PFSK-1 (cell line): ENCODE data around the gene ATG16L2.

ENCODE experiments used
- FOXP2 ChIP-seq: optimal IDR thresholded peaks from 2 replicates; pipeline ENCODE3; 2011; ENCODE audit warnings: borderline replicate concordance, control low read depth, inconsistent platforms; ENCODE audit not compliant: insufficient read depth; ENCODE audit errors: extremely low read length, extremely low read depth
- POLR2AphosphoS5 ChIP-seq: IDR thresholded peaks from 2 replicates; pipeline ENCODE4 v1.6.1; 2012; ENCODE audit warnings: low read depth, mild to moderate bottlenecking, control low read depth, low read length, moderate library complexity
- SIN3A ChIP-seq: IDR thresholded peaks from 2 replicates; pipeline ENCODE4 v1.6.1; 2012; ENCODE audit warnings: mild to moderate bottlenecking, low read length, moderate library complexity, borderline replicate concordance; ENCODE audit not compliant: insufficient read depth
- TAF1 ChIP-seq: IDR thresholded peaks from 2 replicates; pipeline ENCODE4 v1.6.1; 2012; ENCODE audit warnings: low read length, control low read depth, borderline replicate concordance; ENCODE audit not compliant: insufficient read depth
- TF ChIP-seq, protein P1 (sequence below), 2 experiments: IDR thresholded peaks; 2 replicates each; pipeline versions ENCODE4 v1.6.1 to v1.8.0; 2011 to 2012; ENCODE audit warnings: low read depth in 2 of 2, low read length in 2 of 2, control low read depth in 1 of 2, inconsistent platforms in 1 of 2, mild to moderate bottlenecking in 1 of 2, moderate library complexity in 1 of 2; ENCODE audit not compliant: insufficient read depth in 1 of 2

ATG16L2 gene

DNA sequence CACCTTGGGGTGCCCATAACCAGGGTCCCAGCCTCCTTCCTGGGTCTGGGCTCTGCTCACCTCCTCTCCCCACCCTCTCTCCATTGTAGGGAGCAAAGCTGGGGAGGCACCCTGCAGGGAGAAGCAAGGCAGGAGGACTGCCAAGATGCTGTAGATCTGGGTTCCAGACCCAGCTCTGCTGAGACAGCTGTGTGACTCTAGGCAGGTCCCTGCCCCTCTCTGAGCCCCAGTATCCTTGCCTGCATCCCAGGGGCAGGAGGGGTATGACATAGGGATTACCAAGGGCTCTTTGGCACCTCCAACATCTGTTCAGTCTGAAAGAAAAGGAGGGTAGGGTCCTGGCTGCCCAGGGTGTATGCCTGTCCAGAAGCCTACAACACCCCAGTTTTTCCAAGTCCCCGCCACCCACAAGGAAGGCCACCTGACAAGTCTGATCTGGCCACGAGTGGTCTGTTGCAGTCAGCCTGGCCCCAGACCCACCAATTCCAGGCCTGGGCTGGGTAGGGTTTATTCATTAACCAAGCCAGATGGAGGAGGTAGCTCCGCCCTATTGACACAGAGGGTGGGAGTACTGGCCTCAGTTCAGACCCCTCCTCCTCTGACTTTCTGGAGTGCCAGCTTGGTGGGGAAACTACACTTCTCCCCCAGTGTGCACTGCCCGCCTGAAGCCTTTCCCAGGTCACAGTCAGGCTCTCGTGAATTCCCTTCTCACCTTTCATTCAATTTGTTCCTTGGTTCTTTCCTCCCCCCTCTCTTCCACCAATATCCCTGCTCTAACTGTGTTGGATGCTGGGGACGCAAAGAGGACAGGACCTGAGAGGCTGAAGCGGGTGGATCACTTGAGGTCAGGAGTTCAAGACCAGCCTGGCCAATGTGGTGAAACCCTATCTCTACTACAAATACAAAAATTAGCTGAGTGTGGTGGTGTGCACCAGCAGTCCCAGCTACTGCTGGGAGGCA lies 35.4 kb upstream of the ATG16L2 start:
- TF ChIP-seq, protein P1, sequence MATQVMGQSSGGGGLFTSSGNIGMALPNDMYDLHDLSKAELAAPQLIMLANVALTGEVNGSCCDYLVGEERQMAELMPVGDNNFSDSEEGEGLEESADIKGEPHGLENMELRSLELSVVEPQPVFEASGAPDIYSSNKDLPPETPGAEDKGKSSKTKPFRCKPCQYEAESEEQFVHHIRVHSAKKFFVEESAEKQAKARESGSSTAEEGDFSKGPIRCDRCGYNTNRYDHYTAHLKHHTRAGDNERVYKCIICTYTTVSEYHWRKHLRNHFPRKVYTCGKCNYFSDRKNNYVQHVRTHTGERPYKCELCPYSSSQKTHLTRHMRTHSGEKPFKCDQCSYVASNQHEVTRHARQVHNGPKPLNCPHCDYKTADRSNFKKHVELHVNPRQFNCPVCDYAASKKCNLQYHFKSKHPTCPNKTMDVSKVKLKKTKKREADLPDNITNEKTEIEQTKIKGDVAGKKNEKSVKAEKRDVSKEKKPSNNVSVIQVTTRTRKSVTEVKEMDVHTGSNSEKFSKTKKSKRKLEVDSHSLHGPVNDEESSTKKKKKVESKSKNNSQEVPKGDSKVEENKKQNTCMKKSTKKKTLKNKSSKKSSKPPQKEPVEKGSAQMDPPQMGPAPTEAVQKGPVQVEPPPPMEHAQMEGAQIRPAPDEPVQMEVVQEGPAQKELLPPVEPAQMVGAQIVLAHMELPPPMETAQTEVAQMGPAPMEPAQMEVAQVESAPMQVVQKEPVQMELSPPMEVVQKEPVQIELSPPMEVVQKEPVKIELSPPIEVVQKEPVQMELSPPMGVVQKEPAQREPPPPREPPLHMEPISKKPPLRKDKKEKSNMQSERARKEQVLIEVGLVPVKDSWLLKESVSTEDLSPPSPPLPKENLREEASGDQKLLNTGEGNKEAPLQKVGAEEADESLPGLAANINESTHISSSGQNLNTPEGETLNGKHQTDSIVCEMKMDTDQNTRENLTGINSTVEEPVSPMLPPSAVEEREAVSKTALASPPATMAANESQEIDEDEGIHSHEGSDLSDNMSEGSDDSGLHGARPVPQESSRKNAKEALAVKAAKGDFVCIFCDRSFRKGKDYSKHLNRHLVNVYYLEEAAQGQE (IDR thresholded peaks at IDR 0.05; ENCODE audit: insufficient read depth in 1 of 2, low read depth in 2 of 2, low read length in 2 of 2) = no peak
- TF ChIP-seq FOXP2 (no peak), POLR2AphosphoS5 (no peak), TAF1 (no peak), SIN3A (no peak)

DNA sequence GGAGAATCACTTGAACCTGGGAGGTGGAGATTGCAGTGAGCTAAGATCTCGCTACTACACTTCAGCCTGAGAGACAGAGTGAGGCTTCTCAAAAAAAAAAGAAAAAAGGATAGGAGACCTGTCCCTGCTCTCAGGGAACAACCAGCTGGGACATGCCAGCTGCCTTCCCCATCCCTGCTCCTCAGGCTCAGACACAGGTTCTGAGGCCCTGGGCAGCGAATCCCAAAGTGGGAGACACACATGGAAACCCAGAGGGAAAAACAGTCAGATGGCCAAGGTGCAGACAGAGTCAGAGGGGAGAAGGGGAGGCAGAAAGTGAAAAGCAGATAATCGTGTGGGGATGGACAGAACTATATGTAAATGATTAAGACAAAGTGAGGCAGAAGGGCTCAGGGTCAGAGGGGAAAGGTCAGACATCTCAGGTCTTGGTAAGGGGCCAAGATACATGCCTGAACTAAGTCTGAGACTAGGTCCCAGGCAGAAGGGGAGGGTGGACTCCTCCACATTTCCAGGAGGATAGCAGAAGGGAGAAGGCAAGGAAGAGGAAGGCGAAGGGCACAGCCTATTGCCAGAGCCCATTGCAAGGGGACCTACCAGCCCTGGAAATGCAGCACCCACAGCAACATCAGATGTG lies 34.6 kb upstream of the ATG16L2 start:
- no peak for TF ChIP-seq POLR2AphosphoS5
- no peak for TF ChIP-seq TAF1
- TF ChIP-seq SIN3A = no peak
- no peak for TF ChIP-seq FOXP2
- TF ChIP-seq, protein P1 (IDR thresholded peaks at IDR 0.05; ENCODE audit: insufficient read depth in 1 of 2, low read depth in 2 of 2, low read length in 2 of 2) = no peak

DNA sequence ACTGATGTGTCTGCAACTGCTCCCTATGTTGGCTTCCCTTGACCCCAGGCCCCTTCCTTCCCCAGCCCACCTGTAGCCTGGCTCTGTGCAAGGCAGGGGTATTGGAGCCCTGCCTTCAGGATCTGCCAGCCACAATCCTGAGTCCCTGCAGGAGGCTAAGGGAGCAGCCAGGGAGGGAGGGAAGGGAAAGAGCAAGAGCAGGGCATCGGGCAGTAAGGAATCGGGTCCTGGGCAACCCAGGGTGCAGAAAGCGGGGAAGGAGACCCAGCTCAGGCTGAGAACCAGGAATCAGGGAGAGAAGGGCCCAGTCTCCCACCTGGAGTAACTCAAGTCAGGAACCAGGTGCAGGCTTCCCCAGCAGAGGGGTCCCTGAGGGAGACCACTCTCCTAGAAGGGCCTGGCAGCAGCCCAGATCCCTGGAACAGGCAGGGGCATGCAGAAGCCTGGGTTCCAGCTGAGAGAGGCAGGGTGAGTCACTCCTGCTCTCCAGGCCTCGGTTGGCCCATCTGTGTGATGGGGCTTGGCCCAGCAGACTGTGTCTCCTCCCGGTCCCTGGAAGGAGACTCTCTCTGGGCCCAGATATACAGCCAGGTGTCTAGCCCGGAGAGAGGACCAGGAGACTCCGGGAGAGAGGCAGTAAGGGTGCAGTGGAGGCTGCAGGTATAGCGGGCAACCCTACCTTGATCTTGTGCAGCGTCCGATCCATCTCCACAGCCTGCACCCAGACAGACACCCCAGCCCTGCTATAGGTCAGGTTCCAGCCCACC lies 33.7 kb upstream of the ATG16L2 start:
- TF ChIP-seq, protein P1 (IDR thresholded peaks at IDR 0.05; ENCODE audit: insufficient read depth in 1 of 2, low read depth in 2 of 2, low read length in 2 of 2) = no peak
- TF ChIP-seq POLR2AphosphoS5 = no peak
- TF ChIP-seq FOXP2 = no peak

DNA sequence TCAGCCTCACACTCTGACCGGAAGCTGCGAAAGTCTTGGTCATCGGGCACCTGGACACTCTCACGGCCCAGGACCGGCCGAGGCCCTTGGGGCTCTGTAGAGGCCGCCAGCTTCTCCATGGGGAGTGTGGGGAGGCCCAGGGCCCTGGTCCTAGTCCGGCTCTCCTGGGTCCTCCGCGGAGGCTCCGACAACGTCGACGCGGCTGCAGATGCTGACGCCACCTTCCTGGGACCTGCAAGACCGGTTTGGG lies 33.2 kb upstream of the ATG16L2 start:
- no peak for TF ChIP-seq TAF1
- no peak for TF ChIP-seq SIN3A
- no peak for TF ChIP-seq FOXP2
- TF ChIP-seq, protein P1 (IDR thresholded peaks at IDR 0.05; ENCODE audit: insufficient read depth in 1 of 2, low read depth in 2 of 2, low read length in 2 of 2) = no peak
- no peak for TF ChIP-seq POLR2AphosphoS5
